ENCODE results near the gene TRIM73. TPM values are rescaled to one million over a fixed set of nuclear protein-coding genes. Genes with fewer than 3 reads are reported as not detected.
"Not testable (repeated sequence)": the region's sequence is repeated elsewhere in the genome, so short reads cannot be mapped to it uniquely, and the experiment has no call there.

Gene TRIM73
- 10 to 100 TPM in 2 of 5 donors, 1 to 10 TPM in 2, not detected in 1; 6.1 to 22.8 (median 14.9) TPM for total RNA-seq
- 10 to 100 TPM in 2 of 3 donors, 1 to 10 TPM in 1; 6.7 to 22.3 (median 11.7) TPM for polyA plus RNA-seq
- long read RNA-seq, donor 1, partial matches to known transcripts = 0 of 2 reads
- long read RNA-seq, donor 1, other reads (novel, unspliced or antisense) = 0 of 2 reads
- long read RNA-seq, donor 2 = 0 reads
- long read RNA-seq, donor 3, partial matches to known transcripts = 0 of 1 reads
- long read RNA-seq, donor 3, other reads (novel, unspliced or antisense) = 0 of 1 reads
- long read RNA-seq, donor 4 = 0 reads
- long read RNA-seq, donor 5 = 0 reads
- long read RNA-seq, donor 6, partial matches to known transcripts = 0 of 10 reads
- long read RNA-seq, donor 6, other reads (novel, unspliced or antisense) = 6 of 10 reads
- long read RNA-seq, donor 7 = 0 reads
- long read RNA-seq, donor 8, partial matches to known transcripts = 0 of 10 reads
- long read RNA-seq, donor 8, other reads (novel, unspliced or antisense) = 8 of 10 reads
- long read RNA-seq, donor 9 = 0 reads
- long read RNA-seq, donor 10 = 0 reads

DNA sequence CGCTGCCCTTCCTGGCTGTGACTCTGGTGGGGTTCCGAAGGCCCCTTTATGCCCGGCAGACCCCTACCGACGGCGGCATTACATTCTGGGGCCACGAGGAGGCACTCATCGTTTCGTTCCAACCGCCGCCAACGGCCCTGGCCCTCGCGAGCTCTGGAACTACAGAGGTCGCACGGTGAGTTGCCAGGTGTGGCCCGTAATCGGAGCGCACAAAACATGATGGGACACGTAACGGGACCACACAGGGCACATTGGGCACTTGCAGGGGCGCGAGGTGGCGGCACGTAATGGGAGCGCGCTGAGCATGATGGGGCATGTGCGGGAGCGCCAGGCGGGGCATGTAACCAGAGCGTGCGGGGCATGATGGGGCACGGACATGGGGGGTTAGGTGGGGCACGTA is at the start of gene TRIM73:
Gene TRIM73 (plus strand): TSS at position 301 of the 400 bp plus-strand sequence. CDS start 3,305 bp downstream, outside the sequence.
- H3K4me1 ChIP-seq; DNase-seq; H3K9me3 ChIP-seq; H3K36me3 ChIP-seq; H3K27me3 ChIP-seq; H3K27ac ChIP-seq; H3K4me3 ChIP-seq; intact Hi-C loops (cut with DNase I; ENCODE audit: low total_unique reads): not testable (repeated sequence)
- 10 to 22% (median 10%) methylated on average over 7 to 12 of the region's 34 CpGs; no CpG with 5 or more reads in 2 of the 5 donors for whole genome bisulfite sequencing, 5 donors

DNA sequence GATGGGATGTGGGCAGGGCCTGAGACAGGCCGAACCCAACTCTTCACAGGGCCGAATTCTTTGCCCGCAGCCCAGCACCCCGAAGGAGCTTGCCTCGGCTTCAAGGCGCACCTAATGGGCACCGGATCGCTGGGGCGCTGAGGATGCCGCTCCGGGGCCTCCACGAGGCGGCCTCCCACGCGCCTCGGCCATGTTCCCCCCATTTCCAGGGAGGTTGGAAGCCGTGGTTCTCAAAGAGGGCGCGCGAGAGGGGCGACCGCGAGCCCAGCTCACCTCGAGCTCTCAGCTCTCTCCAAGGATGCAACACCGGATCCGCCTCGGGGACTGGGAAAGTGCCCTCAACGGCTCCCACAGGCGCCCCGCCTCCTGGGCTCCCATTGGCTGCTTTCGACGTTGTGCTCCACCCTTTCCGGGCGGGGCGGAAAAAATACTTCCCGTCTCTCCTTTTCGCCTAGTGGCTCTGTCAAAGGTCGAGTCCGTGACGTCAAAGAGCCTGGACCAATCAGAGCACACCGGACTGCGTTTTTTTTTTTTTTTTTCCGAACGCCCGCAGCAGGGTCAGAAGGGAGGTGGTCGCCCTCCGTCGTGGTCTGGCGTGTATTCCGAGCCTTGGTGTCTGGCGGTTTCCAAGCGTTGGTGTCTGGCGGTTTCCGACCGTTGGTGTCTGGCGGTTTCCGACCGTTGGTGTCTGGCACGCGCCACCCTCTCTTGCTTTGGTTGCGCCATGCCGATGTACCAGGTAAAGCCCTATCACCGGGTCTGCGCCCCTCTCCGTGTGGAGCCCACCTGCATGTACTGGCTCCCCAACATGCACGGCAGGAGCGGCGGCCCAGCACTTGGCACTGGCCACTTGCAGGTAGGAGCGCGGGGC is 36.5 kb upstream of the TRIM73 start:
- 0 to 3% (median 0%) methylated on average over 1 to 32 of the region's 70 CpGs; no CpG with 5 or more reads in 1 of the 5 donors for WGBS, 5 donors
- H3K4me3 ChIP-seq = peak overlapping the region in 3 of 4 donors; percentile 33 to 42 (median 36)
- peak in 1 of 2 donors; percentile 2 for DNase-seq
- H3K4me1 ChIP-seq; H3K9me3 ChIP-seq; H3K27me3 ChIP-seq; H3K36me3 ChIP-seq; intact Hi-C loops (cut with DNase I; ENCODE audit: low total_unique reads): not testable (repeated sequence)
- H3K27ac ChIP-seq = peak overlapping the region in 4 of 5 donors; percentile 32 to 79 (median 74)

DNA sequence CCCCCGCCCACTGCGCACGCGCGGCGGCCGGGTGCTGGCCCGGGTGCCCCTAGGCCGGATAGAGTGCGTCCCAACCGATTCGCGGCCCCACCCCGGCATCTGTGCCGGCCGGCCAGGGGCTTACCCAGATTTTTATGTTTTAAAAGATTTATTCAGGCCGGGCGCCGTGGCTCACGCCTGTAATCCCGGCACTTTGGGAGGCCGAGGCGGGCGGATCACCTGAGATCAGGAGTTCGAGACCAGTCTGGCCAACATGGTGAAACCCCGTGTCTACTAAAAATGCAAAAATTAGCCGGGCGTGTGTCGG is 35.9 kb upstream of the TRIM73 start:
- intact Hi-C loops (cut with DNase I; ENCODE audit: low total_unique reads); H3K4me1 ChIP-seq; H3K36me3 ChIP-seq; DNase-seq; H3K27me3 ChIP-seq; H3K9me3 ChIP-seq: not testable (repeated sequence)
- WGBS, 5 donors = 0% methylated on average over 7 of the region's 29 CpGs; no CpG with 5 or more reads in 4 of the 5 donors
- Histone ChIP-seq H3K27ac (peak overlapping the region in 4 of 5 donors; percentile 32 to 79 (median 74)), H3K4me3 (peak overlapping the region in 3 of 4 donors; percentile 33 to 42 (median 36))

DNA sequence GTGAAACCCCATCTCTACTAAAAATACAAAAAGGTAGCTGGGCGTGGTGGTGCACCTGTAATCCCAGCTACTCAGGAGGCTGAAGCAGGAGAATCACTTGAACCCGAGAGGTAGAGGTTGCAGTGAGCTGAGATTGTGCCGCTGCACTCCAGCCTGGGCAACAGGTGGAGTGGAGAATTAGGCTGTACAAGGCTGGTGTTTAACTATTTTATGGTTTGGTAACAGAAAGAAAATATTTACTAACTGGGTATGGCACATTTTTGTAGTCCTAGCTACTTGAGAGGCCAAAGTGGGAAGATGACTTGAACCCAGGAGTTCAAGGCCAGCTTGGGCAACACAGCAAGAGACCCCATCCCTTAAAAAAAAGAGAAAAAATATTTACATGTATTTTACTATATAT is 31.4 kb upstream of the TRIM73 start:
- H3K4me1 ChIP-seq; H3K9me3 ChIP-seq; DNase-seq; H3K27ac ChIP-seq; H3K27me3 ChIP-seq; intact Hi-C loops (cut with DNase I; ENCODE audit: low total_unique reads); H3K36me3 ChIP-seq; H3K4me3 ChIP-seq: not testable (repeated sequence)
- WGBS, 5 donors = no CpG with 5 or more reads among the region's 3 CpGs

DNA sequence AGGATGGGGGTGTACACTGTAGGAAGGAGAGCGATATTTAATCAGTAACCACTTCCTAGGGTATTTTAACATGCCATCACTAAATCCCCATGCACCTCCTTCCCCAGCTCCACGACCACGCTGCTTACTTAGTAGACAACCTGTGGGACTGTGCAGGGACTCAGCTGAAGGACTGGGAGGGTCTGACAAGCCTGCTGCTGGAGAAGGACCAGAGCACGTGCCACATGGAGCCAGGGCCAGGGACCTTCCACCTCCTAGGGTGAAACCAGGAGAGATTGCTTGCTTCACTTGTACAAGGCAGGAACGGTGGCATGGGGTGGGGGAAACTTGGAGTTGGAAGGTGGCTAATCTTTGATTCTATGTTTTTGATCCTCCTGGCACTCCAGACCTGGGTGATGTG is 28.8 kb upstream of the TRIM73 start:
- DNase-seq; H3K4me1 ChIP-seq; intact Hi-C loops (cut with DNase I; ENCODE audit: low total_unique reads); H3K36me3 ChIP-seq; H3K4me3 ChIP-seq; H3K27me3 ChIP-seq; H3K27ac ChIP-seq; H3K9me3 ChIP-seq: not testable (repeated sequence)
- no CpG with 5 or more reads among the region's 5 CpGs for WGBS, 5 donors

DNA sequence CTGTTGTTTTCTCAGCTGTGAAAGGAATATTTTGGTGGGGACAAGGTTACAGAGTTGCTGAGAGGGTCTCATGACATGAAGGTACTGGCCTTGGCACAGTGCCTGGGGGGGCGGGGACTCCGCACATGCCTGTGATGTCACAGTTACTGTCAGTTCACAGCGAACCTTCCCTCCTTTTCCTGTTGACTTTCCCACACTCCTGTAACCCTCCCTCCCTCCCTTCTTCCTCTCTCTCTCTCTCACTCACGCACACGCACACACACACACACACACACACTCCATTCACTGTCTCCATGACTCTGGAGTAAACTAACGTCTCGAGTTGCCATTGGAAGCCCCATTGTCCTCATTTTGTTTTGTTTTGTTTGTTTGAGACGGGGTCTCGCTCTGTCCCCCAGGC is 28.1 kb upstream of the TRIM73 start:
- H3K4me1 ChIP-seq; intact Hi-C loops (cut with DNase I; ENCODE audit: low total_unique reads); H3K27me3 ChIP-seq; H3K9me3 ChIP-seq; DNase-seq; H3K27ac ChIP-seq; H3K4me3 ChIP-seq; H3K36me3 ChIP-seq: not testable (repeated sequence)
- 61 to 97% methylated on average over 4 to 7 of the region's 9 CpGs; no CpG with 5 or more reads in 3 of the 5 donors for WGBS, 5 donors

DNA sequence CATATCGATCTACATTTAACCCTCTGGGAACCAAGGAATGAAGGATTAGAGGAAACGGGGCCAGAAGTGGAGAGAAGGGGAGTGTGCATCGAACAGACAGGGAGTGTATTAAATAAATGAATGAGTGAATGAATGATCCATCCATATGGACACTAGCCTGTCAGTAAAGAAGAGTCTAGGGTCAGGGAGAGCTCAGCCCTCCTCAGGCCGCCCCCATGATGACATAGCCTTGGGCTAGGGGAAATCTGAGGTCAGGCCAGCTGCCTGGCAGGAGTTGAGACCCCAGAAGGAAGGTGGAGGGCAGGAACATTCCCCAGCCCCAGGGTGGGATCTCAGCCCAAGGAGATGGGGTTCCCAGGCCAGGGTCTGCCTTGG is 21.3 kb upstream of the TRIM73 start:
- H3K4me3 ChIP-seq; DNase-seq; H3K27ac ChIP-seq; H3K36me3 ChIP-seq; H3K27me3 ChIP-seq; H3K9me3 ChIP-seq; intact Hi-C loops (cut with DNase I; ENCODE audit: low total_unique reads); H3K4me1 ChIP-seq: not testable (repeated sequence)
- WGBS, 5 donors = no CpG with 5 or more reads among the region's 4 CpGs

DNA sequence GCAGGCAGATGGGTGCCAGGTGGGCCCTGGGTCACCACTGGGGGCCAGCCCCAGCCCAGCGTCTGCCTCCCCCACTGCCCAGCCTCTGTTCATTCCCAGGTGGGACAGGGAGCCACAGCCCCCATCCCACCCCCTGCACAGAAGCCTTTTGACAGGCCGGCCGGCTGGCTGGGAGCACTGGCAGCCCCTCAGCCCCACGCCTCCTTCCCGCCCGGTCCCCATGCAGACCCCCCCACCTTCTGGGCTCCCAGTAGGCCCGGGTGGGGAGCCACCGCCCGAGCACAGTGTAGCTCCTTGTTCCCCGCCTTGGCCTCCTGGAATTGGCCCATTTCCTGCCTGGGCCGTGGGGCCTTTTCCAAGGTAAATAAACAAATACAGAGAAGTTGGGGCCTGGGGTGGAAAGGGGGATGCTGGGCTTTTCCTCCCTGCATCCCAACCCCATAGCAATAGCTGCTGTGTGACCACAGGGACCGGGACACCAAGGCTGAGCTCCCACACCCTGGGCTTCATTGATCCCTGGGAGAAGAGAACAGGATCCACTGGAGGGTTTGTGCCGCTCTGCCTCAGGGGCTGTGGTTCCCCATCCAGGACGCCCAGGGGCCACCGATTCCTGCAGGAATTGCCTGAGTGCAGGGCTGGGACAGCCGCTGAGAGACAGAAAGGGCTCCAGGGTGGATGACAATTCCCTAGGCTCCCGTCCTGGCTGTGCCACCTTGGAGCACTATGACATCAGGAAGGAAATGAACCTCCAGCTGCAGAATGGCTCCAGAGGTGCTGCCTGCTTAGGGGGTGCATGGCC is 20.7 kb upstream of the TRIM73 start:
- H3K36me3 ChIP-seq; H3K9me3 ChIP-seq; H3K27me3 ChIP-seq; H3K4me1 ChIP-seq; intact Hi-C loops (cut with DNase I; ENCODE audit: low total_unique reads); H3K4me3 ChIP-seq; DNase-seq; H3K27ac ChIP-seq: not testable (repeated sequence)
- WGBS, 5 donors = no CpG with 5 or more reads among the region's 17 CpGs

DNA sequence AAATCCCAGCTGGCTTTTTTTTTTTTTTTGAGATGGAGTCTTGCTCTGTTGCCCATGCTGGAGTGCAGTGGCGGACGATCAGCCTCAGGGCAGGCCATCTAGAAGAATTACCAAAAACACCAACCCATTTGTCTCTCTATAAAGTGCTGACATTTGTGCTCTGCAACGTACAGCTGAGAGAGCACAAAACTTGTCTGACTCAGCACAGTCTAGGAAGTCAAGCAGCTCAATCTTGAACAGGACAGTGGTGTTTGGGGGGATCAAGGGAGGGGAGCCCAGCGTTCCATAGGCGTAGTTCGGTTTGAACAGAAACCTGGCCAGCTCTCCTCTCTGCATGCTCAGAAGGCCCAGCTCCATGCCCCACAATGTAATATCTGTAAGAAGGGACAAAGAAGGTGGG is 2.2 kb upstream of the TRIM73 start:
- no CpG with 5 or more reads among the region's 6 CpGs for WGBS, 5 donors
- H3K9me3 ChIP-seq; intact Hi-C loops (cut with DNase I; ENCODE audit: low total_unique reads); H3K27ac ChIP-seq; DNase-seq; H3K36me3 ChIP-seq; H3K27me3 ChIP-seq; H3K4me1 ChIP-seq; H3K4me3 ChIP-seq: not testable (repeated sequence)

DNA sequence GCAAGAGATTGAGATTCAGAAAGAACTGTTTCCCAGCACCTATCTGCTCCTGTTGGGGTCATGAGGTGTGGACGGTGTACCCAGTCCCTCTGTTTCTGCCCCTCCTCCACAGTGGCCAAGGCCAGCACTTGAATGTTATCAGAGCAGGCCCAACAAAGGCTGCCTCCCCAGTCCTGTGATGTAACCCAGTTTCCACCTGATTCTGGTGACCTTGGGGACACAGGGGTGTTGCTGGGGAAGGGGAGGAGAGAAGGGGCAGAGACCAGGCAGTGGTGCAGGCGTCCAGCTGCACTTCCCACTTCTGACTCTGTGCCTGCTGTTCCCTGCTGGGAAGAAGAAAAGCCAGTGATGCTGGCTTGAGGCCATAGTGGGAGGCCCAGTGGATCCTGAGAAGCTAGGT is 2.4 kb downstream of the TRIM73 start:
- H3K27ac ChIP-seq; H3K27me3 ChIP-seq; H3K36me3 ChIP-seq; H3K9me3 ChIP-seq; intact Hi-C loops (cut with DNase I; ENCODE audit: low total_unique reads); H3K4me1 ChIP-seq; H3K4me3 ChIP-seq; DNase-seq: not testable (repeated sequence)
- no CpG with 5 or more reads among the region's 2 CpGs for WGBS, 5 donors
